Esophagus muscularis mucosa (tissue), 4 donors: Measurements from ENCODE around the gene HOXB8. TPM values are rescaled to one million over a fixed set of nuclear protein-coding genes. Genes with fewer than 3 reads are reported as not detected.

Experiments used
- DNase-seq: peaks from one replicate; pipeline ENCODE4 v3.0.0-alpha.2; 2017; ENCODE audit errors: extremely low spot score
- H3K27ac ChIP-seq, 4 donors: fragments of 200-600 bp; sonication (generic); replicated peaks in 1 of 4; 1 replicate in 3 of 4; 2 replicates in 1 of 4; pipeline ENCODE4 v1.5.1; 2016 to 2019; ENCODE audit warnings: mild to moderate bottlenecking in 1 of 4
- H3K27me3 ChIP-seq, 4 donors: fragments of 200-600 bp; sonication (generic); one replicate each; pipeline versions ENCODE4 v1.5.1 to v1.6.0; 2016 to 2019
- H3K36me3 ChIP-seq, 4 donors: fragments of 200-600 bp; sonication (generic); one replicate each; pipeline ENCODE4 v1.5.1; 2016 to 2019
- H3K4me1 ChIP-seq, 4 donors: fragments of 200-600 bp; sonication (generic); one replicate each; pipeline ENCODE4 v1.5.1; 2016 to 2019
- H3K4me3 ChIP-seq, 4 donors: fragments of 200-600 bp; sonication (generic); 1 replicate in 2 of 4; 2 replicates in 2 of 4; pipeline ENCODE4 v1.5.1; 2016 to 2019; ENCODE audit warnings: mild to moderate bottlenecking in 4 of 4, moderate library complexity in 1 of 4
- H3K9me3 ChIP-seq, 4 donors: fragments of 200-600 bp; sonication (generic); 1 replicate in 3 of 4; 2 replicates in 1 of 4; pipeline ENCODE4 v1.5.1; 2016 to 2019
- CTCF ChIP-seq, 3 experiments: fragments of 200-600 bp in 2 of 3; fragments of 450-650 bp in 1 of 3; sonication (generic) in 2 of 3; IDR thresholded peaks; one replicate each; pipeline ENCODE4 v1.5.1; 2017 to 2019; ENCODE audit warnings: antibody characterized with exemption in 3 of 3, mild to moderate bottlenecking in 2 of 3, moderate library complexity in 1 of 3
- EP300 ChIP-seq: sonication (generic); formaldehyde crosslinking; IDR thresholded peaks from one replicate; pipeline ENCODE4 v1.6.1; 2017; ENCODE audit warnings: antibody characterized with exemption
- POLR2A ChIP-seq: fragments of 450-650 bp; IDR thresholded peaks from one replicate; pipeline ENCODE4 v1.6.1; 2017; ENCODE audit warnings: antibody characterized with exemption, moderate library complexity, mild to moderate bottlenecking, low read depth
- POLR2AphosphoS5 ChIP-seq, 2 donors: sonication (generic); formaldehyde crosslinking; IDR thresholded peaks; one replicate each; pipeline ENCODE4 v1.6.1; 2017; ENCODE audit warnings: antibody characterized with exemption in 2 of 2
- WGBS: methylation state at CpG from one replicate; pipeline ENCODE4 v1.1.5; 2018; 5-methylcytosine and 5-hydroxymethylcytosine counted together
- intact Hi-C: fragments of 100-400 bp; cut with DNase I; formaldehyde crosslinking; loops from one replicate; pipeline ENCODE4 v1.15.1; 2023
- total RNA-seq, 4 donors: library from RNA; depleted of rRNA; stranded (reverse); fragments of >200 nt; gene quantifications; one replicate each; pipeline versions ENCODE4 v1.1.0 to v1.2.1, GENCODE V29; 2016

The HOXB8 gene
- total RNA-seq, 4 donors from 2014 or later, result not detected

- 50% methylated on average over 1 of the region's 2 CpGs for WGBS
- H3K4me1 ChIP-seq, result peaks cover 36 to 60% (median 50%) of the 10 kb centered on the region in 4 donors
- peaks cover 0 to 21% (median 0%) of the 10 kb centered on the region in 4 donors for H3K27me3 ChIP-seq
- no peaks in the 10 kb centered on the region for H3K36me3 ChIP-seq
- no peaks in the 10 kb centered on the region for H3K9me3 ChIP-seq
- H3K4me3 ChIP-seq, result no peak overlapping the region
- intact Hi-C loops, result no loop called here
- TF ChIP-seq POLR2A (no peak), EP300 (no peak), CTCF (IDR thresholded peaks at IDR 0.05) (no peak)
- peak overlapping the region in 1 of 4 donors; percentile 91 for H3K27ac ChIP-seq
- DNase-seq, result no peak
Measured at GRCh38 chr17:48588528-48588927, 26.6 kb downstream of the HOXB8 start.

- Histone ChIP-seq H3K27ac (peak overlapping the region in 1 of 4 donors; percentile 91), H3K4me3 (no peak overlapping the region), H3K9me3 (no peaks in the 10 kb centered on the region), H3K4me1 (peaks cover 33 to 60% (median 50%) of the 10 kb centered on the region in 4 donors), H3K36me3 (no peaks in the 10 kb centered on the region), H3K27me3 (peaks cover 0 to 17% (median 0%) of the 10 kb centered on the region in 4 donors)
- intact Hi-C loops, result no loop called here
- TF ChIP-seq POLR2AphosphoS5 (IDR thresholded peaks at IDR 0.05) (no peak), EP300 (no peak), POLR2A (no peak), CTCF (IDR thresholded peaks at IDR 0.05) (no peak)
- DNase-seq, result no peak
- 80% methylated on average over 2 of the region's 2 CpGs for WGBS
Measured at GRCh38 chr17:48588074-48588415, 27.0 kb downstream of the HOXB8 start.

- H3K27me3 ChIP-seq, result peaks cover 0 to 12% (median 0%) of the 10 kb centered on the region in 4 donors
- H3K4me1 ChIP-seq, result peaks cover 36 to 60% (median 50%) of the 10 kb centered on the region in 4 donors
- TF ChIP-seq EP300 (no peak), CTCF (IDR thresholded peaks at IDR 0.05) (no peak), POLR2A (no peak), POLR2AphosphoS5 (IDR thresholded peaks at IDR 0.05) (no peak)
- no peak for DNase-seq
- H3K4me3 ChIP-seq, result peak overlapping the region in 1 of 4 donors; percentile 74
- peak overlapping the region; percentile 9 to 97 (median 72) for H3K27ac ChIP-seq
- intact Hi-C loops, result no loop called here
- no peaks in the 10 kb centered on the region for H3K36me3 ChIP-seq
- 74% methylated on average over 5 of the region's 5 CpGs for WGBS
- no peaks in the 10 kb centered on the region for H3K9me3 ChIP-seq
Measured at GRCh38 chr17:48587276-48588073, 27.6 kb downstream of the HOXB8 start.

- intact Hi-C loops, result no loop called here
- WGBS, result 61% methylated on average over 34 of the region's 34 CpGs
- peaks cover 35 to 51% (median 45%) of the 10 kb centered on the region in 4 donors for H3K4me1 ChIP-seq
- no peak for TF ChIP-seq CTCF (IDR thresholded peaks at IDR 0.05)
- TF ChIP-seq EP300, result no peak
- no peak for TF ChIP-seq POLR2AphosphoS5 (IDR thresholded peaks at IDR 0.05)
- TF ChIP-seq POLR2A, result no peak
- no peak for DNase-seq
- H3K4me3 ChIP-seq, result peak overlapping the region; percentile 69 to 84 (median 72)
- no peaks in the 10 kb centered on the region for H3K9me3 ChIP-seq
- no peaks in the 10 kb centered on the region for H3K36me3 ChIP-seq
- peaks cover 0 to 3% (median 0%) of the 10 kb centered on the region in 4 donors for H3K27me3 ChIP-seq
- peak overlapping the region; percentile 91 to 97 (median 96) for H3K27ac ChIP-seq
Measured at GRCh38 chr17:48586355-48587258, 28.5 kb downstream of the HOXB8 start.
